ENCODE measurements around the gene ZBTB6.

DNA sequence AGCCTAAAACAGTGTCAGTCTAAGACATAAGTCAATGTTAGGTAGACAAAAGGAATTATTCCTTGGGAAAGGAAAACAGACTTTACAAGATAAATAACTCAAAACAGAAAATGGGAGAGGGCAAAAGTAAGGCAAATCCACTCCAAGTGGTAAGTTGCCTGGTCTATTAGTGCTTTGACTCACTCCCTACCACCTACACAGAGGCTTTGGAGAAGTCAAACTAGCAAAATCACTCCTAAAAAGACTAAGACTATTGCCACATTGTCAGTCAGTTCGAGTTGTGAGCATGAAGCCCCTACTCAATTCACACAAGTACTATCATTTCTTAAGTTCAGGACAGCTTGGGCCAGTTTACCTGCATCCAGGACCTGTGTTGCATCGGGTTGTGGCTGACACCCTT, 5.2 kb upstream of the ZBTB6 start:
- TF ChIP-seq, protein P1, sequence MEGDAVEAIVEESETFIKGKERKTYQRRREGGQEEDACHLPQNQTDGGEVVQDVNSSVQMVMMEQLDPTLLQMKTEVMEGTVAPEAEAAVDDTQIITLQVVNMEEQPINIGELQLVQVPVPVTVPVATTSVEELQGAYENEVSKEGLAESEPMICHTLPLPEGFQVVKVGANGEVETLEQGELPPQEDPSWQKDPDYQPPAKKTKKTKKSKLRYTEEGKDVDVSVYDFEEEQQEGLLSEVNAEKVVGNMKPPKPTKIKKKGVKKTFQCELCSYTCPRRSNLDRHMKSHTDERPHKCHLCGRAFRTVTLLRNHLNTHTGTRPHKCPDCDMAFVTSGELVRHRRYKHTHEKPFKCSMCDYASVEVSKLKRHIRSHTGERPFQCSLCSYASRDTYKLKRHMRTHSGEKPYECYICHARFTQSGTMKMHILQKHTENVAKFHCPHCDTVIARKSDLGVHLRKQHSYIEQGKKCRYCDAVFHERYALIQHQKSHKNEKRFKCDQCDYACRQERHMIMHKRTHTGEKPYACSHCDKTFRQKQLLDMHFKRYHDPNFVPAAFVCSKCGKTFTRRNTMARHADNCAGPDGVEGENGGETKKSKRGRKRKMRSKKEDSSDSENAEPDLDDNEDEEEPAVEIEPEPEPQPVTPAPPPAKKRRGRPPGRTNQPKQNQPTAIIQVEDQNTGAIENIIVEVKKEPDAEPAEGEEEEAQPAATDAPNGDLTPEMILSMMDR (IDR thresholded peaks at IDR 0.05): no peak
- TF ChIP-seq POLR2A (IDR thresholded peaks at IDR 0.05): no peak
- TF ChIP-seq EP300 (IDR thresholded peaks at IDR 0.05): no peak
